Iris pigment epithelial cell (primary cell): ENCODE results near the gene ATP8B3.

ENCODE experiments used
- DNase-seq: peaks from one replicate; pipeline ENCODE4 v3.0.0-alpha.2; 2011; ENCODE audit warnings: low read depth

ATP8B3 gene

DNA sequence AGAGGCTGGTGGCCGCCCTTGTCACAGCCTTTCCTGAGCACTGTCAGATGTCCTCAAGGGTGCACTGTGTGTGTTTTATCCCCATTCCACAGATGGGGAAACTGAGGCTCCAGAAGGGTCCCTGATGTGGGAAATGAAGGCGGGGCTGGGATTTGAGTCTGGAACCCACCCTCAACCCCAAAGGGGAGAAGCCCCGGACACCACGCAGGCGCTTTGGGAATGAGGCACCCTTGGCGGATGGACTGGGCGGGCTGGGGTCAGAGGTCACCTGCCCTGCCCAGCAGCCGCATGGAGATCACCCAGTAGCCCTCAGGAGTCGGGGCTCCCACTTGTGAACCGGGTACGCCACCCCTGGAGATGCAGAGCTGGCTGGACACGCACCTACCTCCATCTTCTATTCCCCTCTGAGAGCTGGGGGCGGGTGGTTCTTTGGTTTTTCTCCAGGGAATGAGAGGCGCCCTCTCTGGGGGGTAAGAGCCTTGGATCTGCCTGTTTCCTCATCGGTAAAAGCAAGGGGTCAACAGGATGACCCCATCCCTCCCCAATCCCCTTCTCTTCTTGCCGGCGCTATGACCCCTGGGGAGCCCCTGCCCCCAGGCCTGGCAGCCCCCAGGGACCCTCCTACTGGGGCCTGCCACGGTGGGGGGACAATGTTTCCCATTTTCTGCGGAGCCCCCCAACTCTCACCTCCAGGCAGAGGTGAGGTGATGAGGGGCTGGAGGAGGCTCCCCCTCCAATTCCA lies 67.1 kb downstream of the ATP8B3 start:
- DNase-seq = no peak

DNA sequence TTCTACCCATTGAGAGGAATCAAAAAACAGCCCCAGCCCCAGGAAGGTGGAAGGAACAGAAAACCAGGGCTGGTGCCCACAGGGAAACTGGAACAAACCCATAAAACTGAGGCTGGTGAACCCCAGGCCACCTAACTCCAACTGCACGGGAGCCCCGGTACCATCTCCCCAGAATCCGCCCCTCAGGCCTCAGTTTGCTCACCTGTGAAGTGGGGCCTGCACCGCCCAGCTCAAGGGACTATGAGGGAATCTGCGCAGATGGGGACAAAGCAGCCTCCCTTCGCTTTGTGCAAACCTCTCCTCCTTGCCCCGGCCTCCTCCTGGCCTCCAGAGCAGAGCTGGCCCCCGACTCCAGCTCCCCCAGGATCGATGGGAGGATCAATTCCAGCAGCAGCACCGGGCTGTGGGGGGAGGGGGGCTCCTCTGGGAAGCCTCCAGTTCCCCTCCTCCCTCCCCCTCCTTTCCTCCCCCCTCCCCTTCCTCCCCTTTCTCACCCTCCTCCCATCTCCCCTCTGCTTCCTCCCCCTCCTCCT lies 67.9 kb downstream of the ATP8B3 start:
- DNase-seq = no peak

DNA sequence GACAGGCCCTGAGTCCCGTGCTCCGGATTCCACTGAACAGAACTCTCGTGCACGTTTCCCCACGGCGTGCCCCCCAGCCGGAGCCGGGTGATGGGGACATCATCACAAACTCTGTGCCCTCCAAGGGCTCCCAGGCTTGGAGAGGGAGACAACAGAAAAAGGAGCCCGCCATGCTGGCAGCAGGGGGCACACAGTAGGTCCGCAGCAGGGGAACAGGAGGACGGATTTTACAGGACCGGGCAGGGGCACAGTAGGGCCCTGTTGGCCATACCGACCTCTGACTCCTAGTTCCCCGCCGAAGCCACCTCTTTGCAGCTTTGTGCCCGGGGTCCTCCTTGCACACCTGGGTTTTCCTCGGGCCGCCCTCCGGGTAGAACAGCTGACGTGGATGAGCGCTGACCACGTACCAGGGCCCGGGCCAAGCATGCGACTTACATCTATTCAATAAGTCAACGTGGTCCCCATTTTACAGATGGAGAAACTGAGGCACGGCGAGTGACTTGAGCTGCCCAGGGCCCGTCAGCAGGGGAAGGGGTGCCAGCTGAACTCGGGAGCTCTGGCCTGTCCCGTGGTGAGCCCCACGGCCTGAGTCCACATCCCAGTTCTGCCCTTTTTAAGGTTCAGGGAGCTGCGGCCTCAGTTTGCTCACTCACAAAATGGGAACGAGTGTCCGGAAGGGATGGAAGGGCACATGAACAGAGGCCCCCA lies 68.9 kb downstream of the ATP8B3 start:
- no peak for DNase-seq

DNA sequence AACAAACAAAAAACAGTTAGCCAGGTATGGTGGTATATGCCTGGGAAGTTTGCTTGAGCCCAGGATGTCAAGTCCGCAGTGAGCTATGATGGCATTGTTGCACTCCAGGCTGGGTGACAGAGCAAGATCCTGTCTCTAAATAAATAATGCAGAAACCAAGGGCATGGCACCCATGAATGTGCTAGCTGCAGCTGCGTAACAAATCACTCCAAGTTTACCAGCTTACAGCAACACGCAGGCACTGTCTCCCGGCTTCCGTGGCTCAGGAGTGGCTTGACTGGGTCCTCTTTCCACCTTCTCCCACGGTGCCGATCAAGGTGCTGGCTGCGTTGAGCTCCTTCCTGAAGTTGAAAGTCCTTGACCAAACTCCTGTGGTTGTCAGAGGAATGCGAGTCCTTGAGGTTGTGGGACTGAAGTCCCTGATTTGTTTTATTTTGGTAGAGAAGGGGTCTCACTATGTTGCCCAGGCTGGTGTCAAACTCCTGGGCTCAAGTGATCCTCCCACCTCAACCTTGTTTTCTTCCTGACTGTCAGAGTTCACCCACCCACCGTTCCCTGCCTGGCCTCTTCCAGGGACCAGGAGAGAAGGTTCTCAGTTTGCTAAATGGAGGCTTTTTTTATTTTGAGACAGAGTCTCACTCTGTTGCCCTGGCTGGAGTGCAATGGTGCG lies 72.0 kb downstream of the ATP8B3 start:
- DNase-seq = no peak

DNA sequence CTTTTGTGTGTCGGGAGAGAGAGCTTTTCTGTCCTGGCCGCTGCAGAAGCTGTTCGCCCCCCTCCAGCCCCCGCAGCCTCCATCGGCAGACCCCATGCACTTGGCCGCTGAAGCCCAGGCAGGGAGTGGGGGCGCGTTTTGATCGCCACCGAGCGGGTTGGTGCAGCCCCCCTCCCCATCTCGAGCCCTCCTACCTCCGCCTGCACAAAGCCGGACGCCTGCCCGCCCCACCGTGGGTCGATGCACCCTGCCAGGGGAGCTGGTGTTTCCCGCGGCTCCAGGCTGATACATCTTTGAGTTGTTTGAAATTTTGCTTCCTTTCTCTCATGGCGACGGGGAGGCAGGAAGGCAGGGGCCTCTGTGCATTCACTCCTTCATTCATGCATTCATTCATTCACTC lies 75.1 kb downstream of the ATP8B3 start:
- no peak for DNase-seq

DNA sequence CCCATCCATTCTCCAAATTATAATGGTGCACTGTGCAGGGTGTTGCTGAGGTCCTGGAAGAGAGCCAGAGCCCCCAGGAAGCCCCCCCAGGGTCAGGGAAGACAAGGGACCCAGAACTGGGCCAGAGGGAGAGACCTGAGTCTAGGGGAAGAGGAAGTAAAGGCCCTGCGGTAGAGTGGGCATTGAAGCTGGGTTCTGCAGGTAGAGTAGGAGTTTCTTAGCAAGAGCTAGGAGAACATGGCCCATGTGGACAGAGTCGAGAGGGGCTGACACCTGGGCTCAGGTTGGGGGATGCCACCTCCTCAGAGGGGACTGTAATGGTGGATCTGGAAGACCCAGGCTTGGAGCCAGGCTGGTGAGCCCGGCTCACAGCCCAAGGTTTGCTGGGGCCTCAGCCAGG lies 75.8 kb downstream of the ATP8B3 start:
- no peak for DNase-seq

DNA sequence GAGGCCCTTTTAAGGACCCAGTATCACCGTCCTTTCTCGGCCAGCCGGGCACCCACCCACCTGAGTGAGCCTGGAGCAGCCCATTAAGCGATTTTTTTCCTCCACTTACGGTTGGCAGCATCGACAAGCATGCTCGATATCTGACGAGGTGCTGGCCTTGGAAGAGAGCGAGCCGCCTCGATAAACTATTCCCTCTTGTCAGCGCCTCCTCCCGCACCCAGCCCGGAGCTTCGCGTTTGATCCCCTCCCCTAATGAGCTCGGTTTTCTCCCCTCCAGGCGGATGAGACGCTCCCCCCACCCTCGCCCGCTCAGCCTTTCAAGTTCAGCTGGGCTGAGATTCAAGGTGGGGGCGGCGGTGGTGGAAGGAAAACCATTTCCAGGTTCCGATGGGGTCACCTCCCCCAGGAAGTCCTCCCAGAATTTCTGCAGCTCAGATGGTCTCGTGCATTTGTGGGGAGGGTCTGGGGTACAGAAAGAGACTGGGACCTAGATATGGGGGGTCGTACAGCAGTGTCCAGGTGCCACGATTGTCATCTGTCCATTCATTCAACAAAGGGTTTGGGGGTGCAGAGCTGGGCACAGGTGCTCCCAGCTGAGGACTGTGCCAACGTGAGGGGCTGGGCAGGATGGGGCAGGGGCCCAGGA lies 77.6 kb downstream of the ATP8B3 start:
- no peak for DNase-seq
